NCI-H748 (cell line): Measurements from ENCODE around the gene GPR15.

Experiments
- DNase-seq: peaks from one replicate; lab custom pipeline; 2025; ENCODE audit not compliant: unreplicated experiment; lab: John Stamatoyannopoulos, UW

The GPR15 gene

GRCh38 chr3:98529856-98530459 is 1.8 kb upstream of the GPR15 start:
- DNase-seq: no peak

DNA sequence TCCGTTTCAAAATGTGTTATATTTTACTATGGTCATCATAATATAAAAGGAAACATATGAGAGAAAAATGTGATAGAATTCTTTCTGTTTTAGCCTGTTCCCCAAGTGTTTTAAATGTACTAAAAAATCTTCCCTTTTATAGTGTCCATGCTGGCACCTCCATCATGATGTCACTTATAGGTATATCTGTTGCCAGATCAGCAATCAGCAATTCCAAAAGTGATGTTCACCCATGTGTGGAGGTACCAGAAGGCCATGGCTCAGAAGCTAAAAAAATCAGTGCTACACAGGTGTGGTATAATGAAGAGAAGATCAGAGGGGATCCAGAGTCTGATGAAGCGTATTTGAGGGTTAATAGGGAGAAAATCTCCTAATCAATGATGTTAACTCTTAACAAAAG is 1.1 kb upstream of the GPR15 start:
- no peak for DNase-seq

- no peak for DNase-seq
These were observed 478 bp downstream of the GPR15 start for GRCh38 chr3:98532275-98532637.

DNA sequence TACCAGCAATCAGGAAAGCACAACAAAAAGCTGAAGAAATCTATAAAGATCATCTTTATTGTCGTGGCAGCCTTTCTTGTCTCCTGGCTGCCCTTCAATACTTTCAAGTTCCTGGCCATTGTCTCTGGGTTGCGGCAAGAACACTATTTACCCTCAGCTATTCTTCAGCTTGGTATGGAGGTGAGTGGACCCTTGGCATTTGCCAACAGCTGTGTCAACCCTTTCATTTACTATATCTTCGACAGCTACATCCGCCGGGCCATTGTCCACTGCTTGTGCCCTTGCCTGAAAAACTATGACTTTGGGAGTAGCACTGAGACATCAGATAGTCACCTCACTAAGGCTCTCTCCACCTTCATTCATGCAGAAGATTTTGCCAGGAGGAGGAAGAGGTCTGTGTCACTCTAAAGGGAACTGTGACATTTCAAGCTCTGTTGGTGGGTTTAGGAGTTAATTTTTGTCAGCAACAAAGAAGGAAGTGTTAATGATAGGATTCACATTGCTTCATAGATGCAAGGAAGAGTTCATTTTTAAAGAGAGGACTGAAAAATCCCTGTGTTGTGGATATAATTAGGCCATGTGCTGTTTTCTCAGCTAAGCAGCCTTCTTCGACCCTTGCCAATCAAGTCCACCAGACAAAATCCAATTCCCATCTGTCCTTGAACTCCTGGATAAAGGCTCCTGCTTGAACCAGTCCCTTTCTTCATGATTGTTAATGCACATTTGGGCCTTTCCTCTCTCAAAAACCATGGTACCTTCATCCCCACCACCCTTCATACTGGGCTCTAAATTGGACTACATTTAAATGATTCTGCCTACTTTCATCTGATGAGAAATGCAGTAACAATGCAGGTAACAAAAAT is 1.2 kb downstream of the GPR15 start:
- DNase-seq: no peak

DNA sequence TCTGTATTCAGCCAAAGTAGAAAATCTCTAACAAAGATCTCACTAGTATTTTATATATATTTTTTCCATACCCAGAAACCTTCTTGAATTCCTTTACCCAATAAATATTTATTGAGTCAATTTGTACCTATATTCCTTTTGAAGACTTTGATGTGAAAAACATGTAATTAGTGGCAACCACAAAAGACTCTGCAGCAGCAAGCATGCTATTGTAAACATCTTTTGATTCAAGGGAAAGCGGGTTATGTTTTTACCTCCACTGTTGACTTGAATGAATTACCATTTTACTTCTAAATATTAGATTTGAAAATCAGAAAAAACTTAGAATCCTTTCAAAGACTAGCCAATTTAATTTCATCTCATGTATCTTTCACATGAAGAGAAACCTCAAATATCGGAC is 2.4 kb downstream of the GPR15 start:
- no peak for DNase-seq

GRCh38 chr3:98534734-98535133 is 3.0 kb downstream of the GPR15 start:
- DNase-seq: no peak

DNA sequence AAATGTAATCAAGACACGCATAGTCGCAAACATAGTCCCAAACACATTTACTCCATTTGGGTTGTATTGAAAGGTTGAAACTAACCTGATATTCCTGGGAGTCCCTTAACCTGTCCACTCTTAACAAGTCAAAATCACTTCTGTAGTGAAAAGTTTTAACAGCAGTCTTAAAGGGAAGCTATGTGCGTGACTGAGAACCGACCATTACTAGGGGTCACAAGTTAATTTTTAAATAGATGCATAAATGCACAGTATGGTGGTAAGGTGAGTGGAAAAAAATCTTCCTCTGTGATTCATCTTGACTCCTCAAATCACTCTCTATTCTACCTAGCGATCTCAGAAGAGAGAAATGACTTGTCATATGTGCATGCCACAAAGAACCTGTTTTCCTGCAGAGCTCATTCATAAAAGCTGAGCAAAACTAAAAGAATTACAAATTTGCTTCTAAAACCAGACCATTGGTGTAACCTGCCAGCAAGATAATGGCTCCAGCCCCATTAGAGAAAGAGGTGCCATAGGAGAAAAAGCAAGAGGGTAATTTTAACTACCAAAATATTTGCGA is 4.8 kb downstream of the GPR15 start:
- no peak for DNase-seq

DNA sequence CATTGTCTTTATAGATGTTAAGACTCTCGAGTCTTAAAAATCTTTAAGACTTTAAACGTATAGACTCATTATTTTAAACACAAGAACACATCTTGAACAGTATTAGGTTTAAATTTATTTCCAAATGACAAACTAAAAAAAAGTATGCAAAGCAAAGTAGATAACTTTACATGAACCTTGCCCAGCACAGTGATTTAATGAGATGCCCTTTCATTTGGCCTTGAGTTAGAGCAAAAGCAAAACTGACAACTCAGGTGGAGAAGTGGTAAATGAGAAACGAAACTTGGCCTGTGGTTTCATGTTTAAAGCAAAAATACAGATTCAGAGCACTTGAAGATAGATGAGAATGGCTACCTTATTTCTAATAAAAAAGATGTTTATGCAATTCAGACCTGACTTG is 8.6 kb downstream of the GPR15 start:
- DNase-seq: no peak

DNA sequence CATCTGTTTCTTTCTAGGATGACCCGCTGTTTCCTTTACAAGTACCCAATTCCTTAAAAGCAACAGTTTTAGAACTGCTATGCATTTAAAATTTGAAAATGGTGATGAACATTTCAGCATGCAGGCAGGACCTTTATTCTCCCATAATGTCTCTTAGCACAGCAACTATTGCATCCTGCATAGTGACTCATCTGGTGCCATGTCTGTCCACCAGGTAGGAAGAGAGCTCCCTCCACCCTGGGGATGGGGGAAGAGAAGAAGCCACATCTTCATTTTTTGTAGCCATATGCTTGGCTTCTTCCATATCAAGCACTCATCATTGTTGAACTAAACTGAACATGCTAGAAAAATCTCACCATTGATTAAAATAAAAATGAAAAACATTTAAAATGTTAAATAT is 9.9 kb downstream of the GPR15 start:
- DNase-seq: no peak

DNA sequence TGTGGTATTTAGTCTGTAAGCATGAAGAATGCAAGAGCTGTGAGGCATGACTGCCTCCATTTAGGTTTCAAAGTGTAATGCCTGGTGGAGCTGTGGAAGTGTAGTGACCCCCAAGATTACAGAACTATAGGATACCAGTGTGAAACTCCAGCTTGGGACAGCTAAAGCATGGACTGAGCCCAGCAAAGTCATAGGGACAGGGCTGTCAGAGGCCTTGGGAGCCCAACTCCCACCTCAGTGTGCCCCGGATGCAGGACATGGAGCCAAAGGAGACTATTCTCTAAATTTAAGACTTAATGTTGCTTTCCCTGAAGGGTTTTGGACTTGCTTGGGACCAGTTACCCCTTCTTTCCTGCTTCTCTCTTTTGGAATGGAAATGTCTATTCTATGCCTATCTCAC is 10.8 kb downstream of the GPR15 start:
- no peak for DNase-seq

- DNase-seq: no peak
These were observed 14.2 kb downstream of the GPR15 start for GRCh38 chr3:98545940-98546339.

DNA sequence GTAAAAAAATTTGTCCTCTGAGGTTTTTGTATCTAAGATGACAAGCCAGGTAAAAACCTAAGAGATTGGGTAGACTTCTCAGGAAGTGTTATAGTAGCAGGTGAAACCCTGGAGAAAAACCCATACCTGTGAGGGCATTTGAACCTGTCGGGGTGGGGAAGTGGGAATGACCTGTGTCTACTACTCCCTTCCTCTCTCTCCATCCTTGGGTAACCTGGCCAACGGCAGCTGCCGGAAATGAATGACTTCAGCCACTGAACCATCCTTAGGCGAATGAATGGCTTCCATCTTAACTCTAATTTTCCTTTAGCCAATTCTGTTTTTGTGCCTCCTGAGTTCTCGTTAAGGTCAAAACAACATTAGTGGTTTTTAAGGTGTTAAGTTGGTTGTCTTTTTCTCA is 16.8 kb downstream of the GPR15 start:
- no peak for DNase-seq

GRCh38 chr3:98550833-98551232 is 19.1 kb downstream of the GPR15 start:
- DNase-seq: no peak

- DNase-seq: no peak
These were observed 19.5 kb downstream of the GPR15 start for GRCh38 chr3:98551236-98551635.

DNA sequence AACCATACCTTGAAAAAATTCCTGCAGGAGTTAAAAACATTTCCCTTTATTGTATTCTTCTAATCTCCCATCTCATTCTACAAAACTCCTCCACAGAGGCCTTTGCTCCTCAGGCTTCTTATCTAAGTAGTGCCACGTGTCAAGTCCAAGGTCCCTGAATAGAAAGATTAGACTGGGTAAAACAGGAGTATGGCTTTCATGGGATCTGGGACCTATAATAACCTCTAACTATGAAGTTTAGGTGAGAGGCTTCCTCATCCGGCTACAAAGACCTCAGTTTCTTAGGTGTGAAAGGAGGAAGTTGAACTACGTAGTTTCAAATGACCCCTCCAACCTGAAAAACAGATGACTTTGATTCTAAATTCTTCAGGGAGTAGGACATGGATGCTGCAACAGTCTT is 20.0 kb downstream of the GPR15 start:
- DNase-seq: no peak

DNA sequence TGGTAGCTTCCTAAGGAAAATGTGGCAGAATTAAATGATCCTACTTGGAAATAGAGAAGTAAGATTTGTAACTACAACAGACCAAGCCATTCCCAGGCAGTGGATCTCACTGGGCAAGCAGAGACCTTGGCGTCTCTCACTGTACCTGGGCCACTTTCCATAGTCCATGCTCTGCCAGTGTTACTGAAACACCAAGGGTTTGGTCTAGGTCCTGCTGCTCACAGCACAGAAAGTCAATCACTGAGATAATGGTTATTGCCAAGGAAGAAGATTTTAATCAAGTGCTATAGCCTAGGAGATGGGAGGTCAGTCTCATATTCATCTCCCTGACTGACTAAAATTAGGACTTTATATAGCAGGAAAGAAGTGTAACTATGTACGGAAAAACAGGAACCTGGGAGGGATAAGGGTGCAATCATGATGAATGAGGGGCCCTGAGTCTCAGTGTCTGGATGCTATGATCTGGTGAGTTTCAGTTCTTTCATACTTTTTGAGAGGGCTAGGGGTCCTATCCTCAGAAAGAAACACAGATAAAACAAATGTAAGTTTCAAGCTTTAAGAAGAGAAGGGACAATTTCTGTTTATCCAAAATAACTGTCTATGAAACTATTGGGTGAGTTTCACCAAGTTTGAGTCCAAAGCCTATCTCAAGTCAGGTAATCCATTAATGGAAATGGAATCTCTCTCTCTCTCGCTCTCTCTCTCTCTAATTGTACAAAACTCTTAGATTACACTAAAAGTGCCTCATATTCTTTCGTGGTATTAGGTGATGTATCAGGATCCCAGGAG is 20.6 kb downstream of the GPR15 start:
- DNase-seq: no peak

GRCh38 chr3:98553021-98553563 is 21.3 kb downstream of the GPR15 start:
- DNase-seq: no peak

GRCh38 chr3:98553753-98554152 is 22.0 kb downstream of the GPR15 start:
- no peak for DNase-seq

DNA sequence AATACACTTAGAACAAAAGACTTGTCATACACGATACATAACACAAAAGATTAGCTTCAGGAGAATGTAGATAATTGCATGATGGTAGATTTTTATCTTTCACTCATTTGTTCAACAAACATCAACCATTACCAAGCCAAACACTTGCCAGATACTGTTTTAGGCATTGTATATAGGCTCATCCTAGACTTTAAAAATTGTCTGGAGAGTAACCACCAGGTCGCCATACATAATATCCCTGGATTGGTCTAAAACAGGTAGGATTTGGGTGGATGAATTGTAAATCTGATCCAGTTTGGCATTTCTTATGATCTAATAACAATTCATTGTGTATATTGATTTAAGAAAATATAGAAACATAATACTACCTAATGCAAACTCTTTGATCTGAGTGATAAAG is 22.8 kb downstream of the GPR15 start:
- DNase-seq: no peak

DNA sequence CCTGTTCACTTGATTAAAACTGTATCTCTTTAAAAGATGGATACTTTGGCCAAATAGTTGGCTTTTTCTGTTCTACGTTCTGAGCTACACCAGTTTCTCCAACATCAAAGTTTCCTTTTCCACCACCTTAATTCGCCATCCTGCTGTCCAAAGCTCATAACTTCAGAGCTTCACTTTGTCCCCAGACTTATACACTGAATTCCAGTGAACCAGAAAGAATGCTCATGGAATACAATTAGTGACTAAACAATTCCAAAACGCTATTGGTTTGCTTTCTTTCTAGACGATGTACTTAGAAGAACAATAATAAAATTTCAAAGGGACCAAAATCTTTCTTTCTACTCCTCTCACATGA is 23.2 kb downstream of the GPR15 start:
- no peak for DNase-seq
